ENCODE measurements around the gene VTA1.
A peak's percentile ranks its signal among the peaks of the same experiment; 100 is the strongest.
"Not testable (repeated sequence)": the region's sequence is repeated elsewhere in the genome, so short reads cannot be mapped to it uniquely, and the experiment has no call there.

Gene VTA1

GRCh38 chr6:142225552-142225951 is 78.5 kb downstream of the VTA1 start:
- DNase-seq (ENCODE audit: low read depth in 2 of 2), result no peak

- DNase-seq (ENCODE audit: low read depth in 2 of 2), result no peak
Observed at GRCh38 chr6:142226731-142227130, 79.7 kb downstream of the VTA1 start.

DNA sequence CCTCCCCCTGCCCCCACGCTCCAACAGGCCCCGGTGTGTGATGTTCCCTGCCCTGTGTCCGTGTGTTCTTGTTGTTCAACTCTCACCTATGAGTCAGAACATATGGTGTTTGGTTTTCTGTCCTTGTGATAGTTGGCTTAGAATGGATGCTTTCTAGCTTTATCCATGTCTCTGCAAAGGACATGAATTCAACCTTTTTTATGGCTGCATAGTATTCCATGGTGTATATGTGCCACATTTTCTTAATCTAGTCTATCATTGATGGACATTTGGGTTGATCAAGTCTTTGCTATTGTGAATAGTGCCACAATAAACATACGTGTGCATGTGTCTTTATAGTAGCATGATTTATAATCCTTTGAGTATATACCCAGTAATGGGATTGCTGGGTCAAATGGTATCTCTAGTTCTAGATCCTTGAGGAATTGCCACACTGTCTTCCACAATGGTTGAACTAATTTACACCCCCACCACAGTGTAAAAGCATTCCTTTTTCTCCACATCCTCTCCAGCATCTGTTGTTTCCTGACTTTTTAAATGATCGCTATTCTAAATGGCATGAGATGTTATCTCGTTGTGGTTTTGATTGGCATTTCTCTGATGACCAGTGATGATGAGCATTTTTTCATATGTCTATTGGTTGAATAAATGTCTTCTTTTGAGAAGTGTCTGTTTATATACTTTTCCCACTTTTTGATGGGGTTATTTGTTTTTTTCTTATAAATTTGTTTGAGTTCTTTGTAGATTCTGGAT is 82.6 kb downstream of the VTA1 start:
- DNase-seq (ENCODE audit: low read depth in 2 of 2), result not testable (repeated sequence)

DNA sequence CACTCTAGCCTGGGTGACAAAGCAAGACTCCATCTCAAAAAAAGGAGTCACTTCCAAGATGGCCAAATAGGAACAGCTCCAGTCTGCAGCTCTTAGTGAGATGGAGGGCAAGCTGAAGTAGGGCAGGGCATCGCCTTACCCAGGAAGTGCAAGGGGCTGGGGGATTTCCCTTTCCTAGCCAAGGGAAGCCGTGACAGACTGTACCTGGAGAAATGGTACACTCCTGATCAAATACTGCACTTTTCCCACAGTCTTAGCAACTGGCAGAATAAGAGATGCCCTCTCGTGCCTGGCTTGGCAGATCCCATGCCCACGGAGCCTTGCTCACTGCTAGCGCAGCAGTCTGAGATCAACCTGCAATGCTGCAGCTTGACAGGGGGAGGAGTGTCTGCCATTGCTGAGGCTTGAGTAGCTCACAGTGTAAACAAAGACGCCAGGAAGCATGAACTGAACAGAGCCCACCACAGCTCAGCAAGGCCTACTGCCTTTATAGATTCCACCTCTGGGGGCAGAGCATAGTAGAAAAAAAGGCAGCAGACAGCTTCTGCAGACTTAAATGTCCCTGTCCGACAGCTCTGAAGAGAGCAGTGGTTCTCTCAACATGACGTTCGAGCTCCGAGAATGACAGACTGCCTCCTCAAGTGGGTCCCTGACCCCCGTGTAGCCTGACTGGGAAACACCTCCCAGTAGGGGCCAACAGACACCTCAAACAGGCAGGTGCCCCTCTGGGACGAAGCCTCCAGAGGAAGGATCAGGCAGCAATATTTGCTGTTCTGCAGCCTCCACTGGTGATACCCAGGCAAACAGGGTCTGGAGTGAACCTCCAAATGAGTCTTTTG is 85.4 kb downstream of the VTA1 start:
- DNase-seq (ENCODE audit: low read depth in 2 of 2), result peak; percentile 5 to 19

DNA sequence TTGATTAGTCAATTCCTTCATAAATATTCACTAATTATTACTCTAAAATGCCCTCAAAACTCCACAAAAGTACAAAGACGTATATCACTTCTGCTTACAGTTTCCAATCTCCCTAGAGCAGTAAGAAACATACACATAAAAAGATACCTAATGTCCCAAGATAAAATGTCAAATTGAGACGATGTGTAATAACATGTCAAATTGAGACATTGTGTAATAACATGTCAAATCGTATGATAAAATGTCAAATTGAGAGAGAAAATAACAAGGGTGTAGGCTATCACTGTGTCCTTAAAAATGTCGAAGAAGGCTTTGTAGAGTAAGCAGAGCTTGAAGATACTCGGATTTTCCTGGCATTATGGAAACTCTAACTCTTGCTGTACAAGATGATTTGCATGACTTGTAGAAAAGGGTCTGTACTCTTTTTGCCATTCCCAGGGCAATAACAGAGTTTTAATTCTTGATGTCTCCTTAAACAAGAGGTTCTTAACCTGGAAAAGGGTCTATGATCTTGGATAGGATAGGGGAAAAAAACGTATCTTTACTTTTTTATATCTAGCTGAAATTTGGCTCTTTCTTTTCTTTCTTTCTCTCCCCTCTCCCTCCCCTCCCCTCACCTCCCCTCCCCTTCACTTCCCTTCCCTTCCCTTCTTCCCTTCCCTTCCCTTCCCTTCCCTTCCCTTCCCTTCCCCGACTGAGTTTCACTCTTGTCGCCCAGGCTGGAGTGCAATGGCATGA is 87.1 kb downstream of the VTA1 start:
- no peak for DNase-seq (ENCODE audit: low read depth in 2 of 2)

- no peak for DNase-seq (ENCODE audit: low read depth in 2 of 2)
Observed at GRCh38 chr6:142235272-142235671, 88.2 kb downstream of the VTA1 start.

DNA sequence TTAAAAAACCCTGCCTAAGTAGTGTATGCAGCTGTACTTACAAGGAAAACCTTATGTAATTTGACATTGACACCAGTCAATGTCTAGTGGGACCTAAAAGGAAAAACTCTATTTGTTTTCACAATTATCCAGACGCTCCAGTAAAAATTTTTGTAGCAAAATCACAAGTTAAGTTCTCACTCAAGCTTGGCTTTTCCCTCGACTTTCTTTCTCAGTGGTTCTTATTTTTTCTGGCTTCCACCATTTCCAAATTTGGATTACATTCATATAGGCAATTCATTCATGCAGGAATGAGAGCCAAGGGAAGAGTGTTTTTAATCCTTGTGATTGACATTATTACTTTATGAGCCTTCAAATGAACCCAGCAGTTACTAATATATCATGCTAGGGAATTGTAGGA is 88.7 kb downstream of the VTA1 start:
- no peak for DNase-seq (ENCODE audit: low read depth in 2 of 2)

- DNase-seq (ENCODE audit: low read depth in 2 of 2), result no peak
Observed at GRCh38 chr6:142236691-142237090, 89.6 kb downstream of the VTA1 start.

GRCh38 chr6:142238881-142239280 is 91.8 kb downstream of the VTA1 start:
- DNase-seq (ENCODE audit: low read depth in 2 of 2), result no peak

- no peak for DNase-seq (ENCODE audit: low read depth in 2 of 2)
Observed at GRCh38 chr6:142240179-142240578, 93.1 kb downstream of the VTA1 start.

DNA sequence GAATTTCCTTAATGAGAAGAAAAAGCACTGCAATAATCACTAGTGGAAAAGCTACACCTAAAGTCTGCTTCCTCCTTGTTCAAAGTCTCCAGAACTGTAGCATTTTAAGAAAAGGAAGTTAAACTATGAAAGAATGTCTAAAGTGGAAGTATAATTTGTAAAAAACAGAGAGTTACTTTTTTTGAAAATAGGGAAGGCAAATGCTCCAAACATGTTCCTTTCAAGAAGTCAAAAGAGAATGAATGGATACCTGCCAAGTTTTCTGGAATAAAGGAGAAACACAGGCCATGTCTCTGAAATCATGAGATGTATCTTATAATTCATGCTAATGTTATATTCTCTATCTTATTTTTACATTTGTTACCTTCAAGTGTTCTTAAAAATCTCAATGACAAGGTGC is 94.0 kb downstream of the VTA1 start:
- no peak for DNase-seq (ENCODE audit: low read depth in 2 of 2)

DNA sequence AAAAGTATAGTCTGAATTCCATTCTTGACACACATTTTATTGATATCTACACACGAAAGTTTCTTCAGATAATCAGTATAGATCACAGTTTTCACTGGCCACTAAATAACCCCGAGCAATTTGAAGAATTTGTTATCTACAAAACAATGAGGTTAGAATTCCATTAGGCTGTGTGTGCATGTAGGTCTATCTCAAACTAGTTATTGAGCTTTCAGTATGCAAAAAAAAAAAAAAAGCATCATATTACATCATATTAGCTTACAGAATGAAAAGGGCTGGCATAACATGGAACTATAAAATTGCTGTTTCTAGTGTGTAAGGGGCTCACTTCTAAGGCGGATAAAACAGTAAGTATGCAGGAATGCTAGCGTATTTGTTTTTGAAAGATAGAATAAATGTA is 95.2 kb downstream of the VTA1 start:
- DNase-seq (ENCODE audit: low read depth in 2 of 2), result no peak

DNA sequence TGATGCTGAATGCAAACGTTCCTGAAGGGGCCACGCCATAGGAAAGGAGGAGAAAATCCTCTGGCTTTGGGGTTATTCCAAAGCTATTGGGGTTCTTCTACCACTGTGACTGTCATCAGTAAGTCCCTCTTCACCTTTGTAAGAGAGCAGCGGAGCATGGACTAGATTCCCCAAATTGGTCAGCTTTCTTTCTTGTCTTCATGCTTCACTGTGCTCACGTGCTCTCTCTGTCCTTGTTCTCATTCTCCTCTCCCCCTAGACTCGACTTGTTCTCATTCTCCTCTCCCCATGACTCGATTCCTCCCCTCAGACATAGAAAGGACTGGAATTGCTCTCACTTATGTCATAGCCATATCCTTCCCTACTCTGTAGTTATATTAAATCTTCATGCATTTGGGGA is 99.9 kb downstream of the VTA1 start:
- DNase-seq (ENCODE audit: low read depth in 2 of 2), result no peak

GRCh38 chr6:142249266-142249665 is 102.2 kb downstream of the VTA1 start:
- no peak for DNase-seq (ENCODE audit: low read depth in 2 of 2)

- no peak for DNase-seq (ENCODE audit: low read depth in 2 of 2)
Observed at GRCh38 chr6:142251930-142252445, 104.9 kb downstream of the VTA1 start.

GRCh38 chr6:142254513-142254912 is 107.5 kb downstream of the VTA1 start:
- DNase-seq (ENCODE audit: low read depth in 2 of 2), result no peak

DNA sequence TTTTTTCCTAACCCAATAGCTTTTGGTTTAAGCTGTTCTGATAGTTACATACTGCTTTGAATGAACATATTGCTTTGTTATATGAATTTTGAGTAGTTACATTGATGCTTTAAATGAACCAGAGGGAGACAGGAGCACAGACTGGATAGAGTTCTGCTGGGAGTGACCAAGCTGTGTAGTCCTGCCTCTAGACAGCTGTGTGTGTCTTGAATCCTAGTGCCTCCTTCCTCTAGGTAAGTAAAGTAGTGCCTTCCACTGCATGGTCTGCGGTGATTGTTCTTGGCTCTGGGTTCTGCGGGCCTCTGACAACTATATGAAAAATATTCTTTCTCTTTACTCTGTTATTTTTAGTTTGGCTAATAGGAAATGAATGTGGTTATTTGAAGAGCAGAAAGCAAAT is 108.7 kb downstream of the VTA1 start:
- DNase-seq (ENCODE audit: low read depth in 2 of 2), result no peak

DNA sequence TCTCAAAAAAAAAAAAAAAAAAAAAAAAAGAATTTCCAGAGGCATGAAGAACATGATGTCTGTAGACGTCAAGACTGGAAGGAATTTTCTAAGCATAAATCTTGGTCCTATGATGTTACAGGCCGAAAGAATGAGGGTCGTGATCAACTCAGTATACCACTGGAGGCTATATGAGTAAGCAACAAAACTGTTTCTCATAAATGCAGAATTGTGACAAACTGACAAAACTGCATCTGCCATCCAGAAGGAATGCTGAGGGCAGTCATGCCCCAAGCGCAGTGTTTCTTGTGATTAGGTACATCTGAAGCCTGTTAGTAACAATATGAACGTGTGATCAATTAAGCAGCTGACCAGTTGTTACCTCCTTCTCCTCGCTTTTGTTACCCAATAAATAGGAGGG is 111.2 kb downstream of the VTA1 start:
- no peak for DNase-seq (ENCODE audit: low read depth in 2 of 2)

GRCh38 chr6:142258757-142259156 is 111.7 kb downstream of the VTA1 start:
- DNase-seq (ENCODE audit: low read depth in 2 of 2), result no peak

- DNase-seq (ENCODE audit: low read depth in 2 of 2), result no peak
Observed at GRCh38 chr6:142260748-142261147, 113.7 kb downstream of the VTA1 start.

- DNase-seq (ENCODE audit: low read depth in 2 of 2), result no peak
Observed at GRCh38 chr6:142262231-142262630, 115.2 kb downstream of the VTA1 start.

DNA sequence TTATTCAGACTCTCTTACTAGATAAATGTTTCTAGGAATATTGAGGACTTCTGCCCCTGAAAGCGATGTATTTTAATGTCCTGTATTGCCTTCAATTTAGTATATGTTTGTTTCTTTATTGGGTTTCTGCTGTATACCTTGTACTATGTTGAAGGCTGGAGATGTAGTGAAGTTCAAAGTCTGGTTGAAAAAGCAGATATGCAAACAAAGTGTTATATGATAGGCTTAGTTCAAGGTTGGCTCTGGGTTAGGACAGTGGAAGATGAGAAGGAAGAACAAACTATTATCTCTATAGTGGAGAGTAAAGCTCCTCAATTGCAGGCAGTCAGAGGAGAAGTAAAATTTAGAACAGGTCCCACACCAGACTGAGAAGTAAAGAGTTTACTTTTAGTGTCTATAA is 118.4 kb downstream of the VTA1 start:
- no peak for DNase-seq (ENCODE audit: low read depth in 2 of 2)
